ENCODE measurements around the gene ITGB1BP1.

The ITGB1BP1 gene

DNA sequence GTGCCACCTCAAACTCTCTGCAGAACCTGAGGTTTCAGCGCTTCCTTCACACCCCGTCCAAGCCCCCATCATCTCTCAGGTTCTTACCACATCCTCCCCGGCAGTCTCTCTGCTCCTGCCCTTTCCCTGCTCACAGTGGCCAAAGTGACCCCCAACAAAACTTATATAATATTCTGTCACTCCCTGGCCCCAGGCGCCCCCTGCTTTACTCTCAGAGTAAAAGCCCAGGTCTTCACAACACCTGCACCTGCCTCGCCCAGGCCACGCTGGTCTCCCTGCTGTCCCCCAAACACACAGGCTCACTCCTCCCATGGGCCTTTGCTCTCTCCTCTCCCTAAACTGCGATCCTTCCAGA lies 6.4 kb downstream of the ITGB1BP1 start:
- Mint-ChIP-seq H3K4me3 (no peak overlapping the region), H3K36me3 (peaks cover 21% of the 10 kb centered on the region), H3K9me3 (no peaks in the 10 kb centered on the region), H3K27me3 (no peaks in the 10 kb centered on the region), H3K4me1 (peaks cover 18% of the 10 kb centered on the region), H3K27ac (no peak overlapping the region)
- no peak for DNase-seq (ENCODE audit: low spot score in 2 of 2)
- ATAC-seq (ENCODE audit: low read depth): no peak

DNA sequence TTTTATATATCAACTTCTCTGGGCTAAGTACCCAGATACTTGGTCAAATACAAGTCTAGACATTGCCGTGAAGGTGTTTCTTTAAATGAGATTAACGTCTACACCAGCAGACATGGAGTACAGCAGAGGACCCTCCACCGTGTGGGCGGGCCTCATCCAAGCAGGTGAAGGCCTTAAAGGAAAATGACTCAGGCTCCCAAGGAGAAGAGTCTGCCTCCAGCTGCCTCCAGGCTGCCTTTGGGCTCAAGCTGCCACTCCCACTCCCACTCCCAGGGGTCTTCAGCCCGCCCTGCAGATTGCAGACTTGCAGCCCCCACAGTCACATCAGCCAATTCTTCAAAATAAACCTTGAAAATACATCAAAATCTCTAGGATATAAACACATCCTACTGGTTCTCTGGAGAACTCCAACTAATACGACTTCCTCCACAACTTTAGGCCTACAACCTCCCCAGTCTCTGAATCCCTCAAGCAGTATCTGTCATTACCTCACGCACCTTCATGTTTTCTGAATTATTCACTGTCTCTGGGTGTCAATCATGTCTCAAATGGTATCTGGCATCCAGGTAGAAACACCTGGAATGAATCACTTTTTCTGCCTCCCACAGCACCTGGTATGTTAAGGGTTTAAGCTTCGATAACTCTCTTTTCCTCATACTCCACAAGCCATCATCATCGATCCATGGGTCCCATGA lies 6.9 kb downstream of the ITGB1BP1 start:
- H3K4me3 Mint-ChIP-seq: no peak overlapping the region
- H3K27me3 Mint-ChIP-seq: no peaks in the 10 kb centered on the region
- peaks cover 22% of the 10 kb centered on the region for H3K36me3 Mint-ChIP-seq
- DNase-seq (ENCODE audit: low spot score in 2 of 2) (no peak), ATAC-seq (ENCODE audit: low read depth) (no peak)
- no peak overlapping the region for H3K27ac Mint-ChIP-seq
- H3K9me3 Mint-ChIP-seq: no peaks in the 10 kb centered on the region
- peaks cover 14% of the 10 kb centered on the region for H3K4me1 Mint-ChIP-seq

DNA sequence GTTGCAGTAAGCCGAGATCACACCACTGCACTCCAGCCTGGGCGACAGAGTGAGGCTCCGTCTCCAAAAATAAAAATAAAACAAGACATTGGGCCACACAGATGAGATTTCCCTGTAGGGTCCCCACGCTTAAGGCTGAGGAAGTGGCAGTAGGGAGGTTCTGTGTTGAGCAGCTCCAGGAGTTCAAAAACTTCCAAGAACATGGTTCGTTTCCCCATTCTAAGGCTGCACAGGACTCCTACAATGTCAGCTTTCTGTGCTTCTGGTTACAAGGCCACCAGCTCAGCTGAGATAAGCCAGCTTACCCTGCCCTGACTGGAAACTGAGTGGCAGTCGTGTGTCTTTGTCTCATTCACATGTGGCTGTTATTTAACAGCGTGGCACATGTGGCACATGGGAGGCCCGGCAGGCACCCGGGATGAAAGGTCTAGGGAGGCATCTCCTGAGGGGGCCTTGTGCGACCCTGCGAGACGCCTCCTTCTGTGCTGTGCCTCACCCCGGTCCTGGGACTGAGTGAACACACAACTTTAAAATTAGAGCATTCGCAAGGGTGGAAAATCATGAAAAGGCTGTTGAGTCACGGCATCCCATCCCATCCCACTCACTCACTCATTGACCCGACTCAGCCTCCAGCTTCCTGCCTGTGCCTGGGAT lies 7.7 kb downstream of the ITGB1BP1 start:
- no peak for DNase-seq (ENCODE audit: low spot score in 2 of 2)
- no peak for ATAC-seq (ENCODE audit: low read depth)
- Mint-ChIP-seq H3K27ac (no peak overlapping the region), H3K27me3 (no peaks in the 10 kb centered on the region), H3K9me3 (no peaks in the 10 kb centered on the region), H3K36me3 (peaks cover 25% of the 10 kb centered on the region), H3K4me3 (no peak overlapping the region), H3K4me1 (peaks cover 12% of the 10 kb centered on the region)

DNA sequence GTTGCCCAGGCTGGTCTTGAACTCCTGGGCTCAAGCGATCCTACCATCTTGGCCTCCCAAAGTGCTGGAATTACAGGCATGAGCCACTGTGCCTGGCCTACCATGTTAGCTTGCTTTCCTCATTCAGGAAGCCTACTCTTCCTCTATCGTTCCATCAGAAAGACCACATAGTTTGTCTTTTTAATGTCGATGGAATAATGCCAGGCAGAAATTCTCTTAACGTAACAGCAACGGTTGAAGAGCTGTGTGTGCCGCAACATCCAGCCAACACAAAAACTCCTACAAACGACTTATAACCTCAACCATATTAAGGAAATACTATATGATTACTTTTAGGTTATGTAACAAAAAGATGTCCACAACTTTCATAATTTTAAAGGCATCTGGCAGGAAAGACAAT lies 10.5 kb downstream of the ITGB1BP1 start:
- DNase-seq (ENCODE audit: low spot score in 2 of 2) (no peak), ATAC-seq (ENCODE audit: low read depth) (no peak)
- no peak overlapping the region for H3K4me3 Mint-ChIP-seq
- H3K36me3 Mint-ChIP-seq: peaks cover 26% of the 10 kb centered on the region
- peak overlapping the region; percentile 31 for H3K27ac Mint-ChIP-seq
- peaks cover 5% of the 10 kb centered on the region for H3K4me1 Mint-ChIP-seq
- H3K9me3 Mint-ChIP-seq: no peaks in the 10 kb centered on the region
- no peaks in the 10 kb centered on the region for H3K27me3 Mint-ChIP-seq

DNA sequence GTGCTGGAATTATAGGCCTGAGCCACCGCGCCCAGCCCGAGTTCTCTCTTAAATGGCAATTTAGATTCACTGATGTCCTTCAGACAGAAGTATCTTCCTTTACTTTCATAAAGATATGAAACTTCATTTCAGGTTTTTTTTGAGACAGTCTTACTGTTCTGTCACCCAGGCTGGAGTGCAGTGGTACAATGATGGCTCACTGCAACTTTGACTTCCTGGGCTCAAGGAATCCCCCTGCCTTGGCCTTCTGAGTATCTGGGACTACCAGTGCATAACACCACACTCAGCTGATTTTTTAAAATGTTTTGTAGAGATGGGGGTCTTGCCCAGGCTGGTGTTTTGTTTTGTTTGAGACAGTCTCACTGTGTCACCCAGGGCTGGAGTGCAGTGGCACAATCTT lies 13.2 kb downstream of the ITGB1BP1 start:
- H3K27me3 Mint-ChIP-seq: no peaks in the 10 kb centered on the region
- peak overlapping the region; percentile 63 for H3K27ac Mint-ChIP-seq
- peak overlapping the region; percentile 39 for H3K4me3 Mint-ChIP-seq
- H3K9me3 Mint-ChIP-seq: no peaks in the 10 kb centered on the region
- ATAC-seq (ENCODE audit: low read depth) (peak; percentile 99), DNase-seq (ENCODE audit: low spot score in 2 of 2) (peak in 1 of 2 donors; percentile 15)
- H3K36me3 Mint-ChIP-seq: peaks cover 26% of the 10 kb centered on the region
- H3K4me1 Mint-ChIP-seq: no peaks in the 10 kb centered on the region

DNA sequence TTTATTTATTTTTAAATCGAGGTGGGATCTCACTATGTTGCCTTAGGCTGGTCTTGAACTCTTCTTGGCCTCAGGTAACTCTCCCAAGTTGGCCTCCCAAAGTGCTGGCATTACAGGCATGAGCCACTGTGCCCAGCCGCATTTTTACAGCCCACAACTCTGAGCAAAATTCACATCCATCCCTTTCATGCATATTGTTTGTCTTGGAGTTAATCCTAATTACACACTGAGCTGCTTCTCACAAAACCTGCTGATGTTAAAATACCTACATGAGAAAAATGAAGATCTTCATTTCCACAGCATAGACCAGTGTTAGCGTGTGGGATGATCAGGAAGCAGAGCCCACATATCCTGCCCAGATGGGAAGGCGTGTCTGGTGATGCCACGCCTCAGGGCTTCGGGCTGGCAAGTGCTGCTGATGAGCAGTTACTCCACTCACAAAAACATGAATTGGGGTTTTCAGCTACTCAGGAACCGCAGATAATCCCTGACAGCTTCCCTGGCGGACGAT lies 14.6 kb downstream of the ITGB1BP1 start:
- no peak for DNase-seq (ENCODE audit: low spot score in 2 of 2)
- ATAC-seq (ENCODE audit: low read depth): no peak
- no peaks in the 10 kb centered on the region for H3K27me3 Mint-ChIP-seq
- H3K27ac Mint-ChIP-seq: no peak overlapping the region
- H3K9me3 Mint-ChIP-seq: no peaks in the 10 kb centered on the region
- H3K36me3 Mint-ChIP-seq: peaks cover 26% of the 10 kb centered on the region
- no peaks in the 10 kb centered on the region for H3K4me1 Mint-ChIP-seq
- no peak overlapping the region for H3K4me3 Mint-ChIP-seq

DNA sequence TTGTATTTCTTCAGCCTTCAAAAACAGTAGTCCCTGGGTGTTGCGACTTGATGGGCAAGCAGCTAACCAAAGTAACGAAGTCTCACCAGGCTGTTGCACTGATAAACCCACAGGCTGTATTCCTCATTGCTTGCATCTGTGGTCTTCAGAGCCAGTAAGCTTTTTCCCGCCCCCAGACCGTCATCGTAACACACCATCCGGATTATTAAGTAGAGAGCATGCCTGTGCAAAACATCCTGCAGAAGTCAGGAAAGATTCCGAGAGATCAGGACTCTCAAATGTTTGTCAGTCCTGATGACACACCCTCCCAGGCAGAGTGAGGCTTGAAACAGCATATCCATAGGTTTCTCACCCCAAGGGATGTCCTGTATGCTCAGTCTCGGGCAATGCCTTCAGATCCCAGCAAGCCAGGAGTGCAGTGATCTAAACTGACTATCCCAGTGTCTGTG lies 15.9 kb downstream of the ITGB1BP1 start:
- peaks cover 2% of the 10 kb centered on the region for H3K4me1 Mint-ChIP-seq
- no peaks in the 10 kb centered on the region for H3K9me3 Mint-ChIP-seq
- DNase-seq (ENCODE audit: low spot score in 2 of 2): no peak
- no peaks in the 10 kb centered on the region for H3K27me3 Mint-ChIP-seq
- ATAC-seq (ENCODE audit: low read depth): no peak
- no peak overlapping the region for H3K4me3 Mint-ChIP-seq
- H3K36me3 Mint-ChIP-seq: peaks cover 26% of the 10 kb centered on the region
- no peak overlapping the region for H3K27ac Mint-ChIP-seq

DNA sequence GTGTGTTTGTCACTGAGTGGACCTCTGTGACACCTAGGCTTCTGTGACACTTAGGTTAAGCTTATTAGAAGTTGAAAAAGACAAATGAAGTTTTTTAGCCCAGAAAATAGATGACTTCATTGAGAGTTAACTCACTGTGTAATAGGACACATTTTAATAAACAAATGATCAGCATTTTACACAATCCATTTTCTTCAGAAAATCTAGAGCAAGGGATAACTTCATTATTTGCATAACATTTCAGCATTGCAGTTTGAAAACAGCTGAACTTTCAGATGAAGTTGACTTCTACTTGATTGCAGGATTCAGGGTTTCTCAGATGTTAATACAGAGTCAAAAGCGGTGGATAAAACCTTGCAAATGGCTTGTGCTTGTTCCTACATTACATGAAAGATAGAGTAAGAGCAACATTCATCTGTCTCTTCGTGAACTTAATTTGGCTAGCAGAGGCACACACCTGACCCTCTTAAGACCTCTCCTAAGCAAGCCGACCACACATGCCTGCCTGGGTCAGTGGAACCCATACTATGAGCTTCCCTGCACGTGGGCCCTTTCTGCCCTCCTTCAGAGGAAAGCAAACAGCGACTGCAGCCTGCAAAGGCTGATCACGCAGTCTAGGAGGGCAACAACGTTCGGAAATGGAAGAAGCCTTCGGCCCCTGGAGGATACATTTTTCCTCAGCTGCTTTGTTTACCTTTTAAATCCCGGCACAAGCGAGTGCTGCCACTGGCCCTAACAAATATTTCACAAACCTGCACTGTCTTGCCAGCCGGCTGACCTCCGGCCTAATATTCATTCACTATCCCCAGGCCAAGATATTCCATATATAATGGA lies 16.6 kb downstream of the ITGB1BP1 start:
- Mint-ChIP-seq H3K4me1 (peaks cover 2% of the 10 kb centered on the region), H3K36me3 (peaks cover 20% of the 10 kb centered on the region), H3K27me3 (no peaks in the 10 kb centered on the region), H3K9me3 (no peaks in the 10 kb centered on the region), H3K27ac (no peak overlapping the region), H3K4me3 (no peak overlapping the region)
- ATAC-seq (ENCODE audit: low read depth) (no peak), DNase-seq (ENCODE audit: low spot score in 2 of 2) (no peak)

DNA sequence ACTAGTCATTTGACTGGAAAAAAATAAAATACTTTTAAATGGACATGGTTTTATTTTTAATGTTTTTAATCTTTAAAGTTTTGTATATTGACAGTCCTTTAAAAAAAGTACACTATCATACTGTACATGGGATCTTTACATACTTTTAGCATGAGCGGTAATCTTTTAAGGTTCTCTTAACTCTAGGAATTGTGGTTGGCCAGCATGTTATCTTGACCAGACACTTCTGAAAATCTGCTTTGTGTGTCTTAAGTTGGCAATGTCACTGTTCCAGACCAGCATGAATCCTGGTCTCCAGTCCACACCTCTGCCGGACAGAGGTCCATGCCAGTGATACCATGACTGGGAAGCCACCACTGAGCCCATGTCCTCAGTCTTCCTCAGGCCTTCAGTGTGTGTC lies 17.7 kb downstream of the ITGB1BP1 start:
- Mint-ChIP-seq H3K4me3 (no peak overlapping the region), H3K27ac (no peak overlapping the region), H3K9me3 (no peaks in the 10 kb centered on the region), H3K4me1 (peaks cover 8% of the 10 kb centered on the region), H3K27me3 (peaks cover 4% of the 10 kb centered on the region), H3K36me3 (peaks cover 17% of the 10 kb centered on the region)
- ATAC-seq (ENCODE audit: low read depth): no peak
- no peak for DNase-seq (ENCODE audit: low spot score in 2 of 2)

DNA sequence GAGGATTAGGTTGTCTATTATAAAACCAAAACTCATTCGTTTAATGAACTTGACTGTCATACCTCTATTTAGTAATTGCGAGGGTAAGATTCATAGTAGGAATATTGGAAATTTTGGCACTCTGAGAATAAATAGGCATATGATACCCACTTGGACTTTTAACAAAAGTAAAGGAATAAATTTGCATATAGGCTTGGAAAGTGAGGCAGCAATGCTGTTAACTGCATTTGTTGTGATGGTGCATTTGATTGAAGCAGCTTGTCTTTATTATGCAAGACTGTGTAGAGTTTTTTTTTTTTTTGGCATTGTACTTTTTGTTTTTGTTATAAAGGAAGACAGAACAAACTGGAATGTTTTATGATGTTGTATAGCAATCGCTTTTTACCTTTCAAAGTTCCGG lies 18.9 kb downstream of the ITGB1BP1 start:
- peaks cover 12% of the 10 kb centered on the region for H3K4me1 Mint-ChIP-seq
- no peak for DNase-seq (ENCODE audit: low spot score in 2 of 2)
- H3K9me3 Mint-ChIP-seq: no peaks in the 10 kb centered on the region
- ATAC-seq (ENCODE audit: low read depth): no peak
- no peak overlapping the region for H3K4me3 Mint-ChIP-seq
- no peak overlapping the region for H3K27ac Mint-ChIP-seq
- peaks cover 7% of the 10 kb centered on the region for H3K27me3 Mint-ChIP-seq
- H3K36me3 Mint-ChIP-seq: peaks cover 14% of the 10 kb centered on the region

DNA sequence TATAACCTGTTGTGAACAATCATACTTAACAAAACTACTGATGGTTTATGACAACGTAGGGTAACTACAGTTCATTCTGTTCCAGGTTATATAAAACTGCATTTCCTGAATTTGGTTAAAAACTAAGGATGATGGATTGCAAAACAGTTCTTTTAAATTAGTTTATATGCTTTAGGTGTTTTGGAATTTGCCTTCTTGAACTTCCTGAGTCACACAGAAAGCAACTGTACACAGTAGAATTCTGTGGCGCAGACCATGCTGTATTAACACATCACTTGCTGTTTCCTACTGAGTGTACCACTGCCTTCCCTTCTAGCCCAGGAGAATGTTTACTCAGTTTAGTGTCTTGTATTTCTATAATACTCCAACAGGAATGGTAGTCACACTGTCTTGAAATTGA lies 19.4 kb downstream of the ITGB1BP1 start:
- Mint-ChIP-seq H3K27me3 (peaks cover 9% of the 10 kb centered on the region), H3K36me3 (peaks cover 11% of the 10 kb centered on the region), H3K27ac (no peak overlapping the region), H3K4me3 (no peak overlapping the region), H3K9me3 (no peaks in the 10 kb centered on the region), H3K4me1 (peaks cover 12% of the 10 kb centered on the region)
- no peak for DNase-seq (ENCODE audit: low spot score in 2 of 2)
- no peak for ATAC-seq (ENCODE audit: low read depth)

DNA sequence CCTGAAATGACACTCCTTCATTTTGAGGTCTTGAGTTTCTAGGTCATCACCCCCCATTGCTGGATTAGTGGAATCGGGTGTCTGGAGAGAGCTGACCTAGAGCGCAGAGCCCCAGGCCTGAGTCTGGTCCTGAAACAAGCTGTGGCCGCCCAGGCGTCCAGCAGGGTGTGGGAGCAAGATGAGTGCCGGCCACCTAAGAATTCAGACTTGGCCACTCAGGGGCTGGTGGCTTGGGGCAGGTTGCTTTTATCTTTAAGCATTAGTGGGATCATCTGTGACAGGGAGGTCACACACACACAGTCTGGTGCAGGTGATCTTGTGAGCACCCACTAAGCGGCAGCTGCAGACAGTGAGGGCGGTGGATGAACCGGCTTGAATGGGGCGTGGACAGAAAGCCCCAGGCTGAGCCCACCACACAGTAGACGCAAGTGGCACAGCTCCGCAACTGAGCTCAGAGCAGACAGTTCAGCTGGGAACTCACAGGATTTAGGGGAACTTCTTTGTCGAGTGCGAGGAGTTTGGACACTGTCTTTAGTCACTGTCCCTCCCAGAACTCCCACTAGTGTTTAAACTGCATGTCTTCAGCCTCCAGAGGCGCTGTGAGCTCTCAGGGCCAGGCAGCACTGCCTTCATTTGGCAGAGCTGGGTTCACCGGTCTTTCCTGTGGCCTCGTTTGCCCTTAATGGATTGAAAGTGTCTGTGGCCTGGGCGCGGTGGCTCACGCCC lies 21.5 kb downstream of the ITGB1BP1 start:
- H3K36me3 Mint-ChIP-seq: peaks cover 5% of the 10 kb centered on the region
- peaks cover 9% of the 10 kb centered on the region for H3K27me3 Mint-ChIP-seq
- DNase-seq (ENCODE audit: low spot score in 2 of 2) (no peak), ATAC-seq (ENCODE audit: low read depth) (no peak)
- no peak overlapping the region for H3K27ac Mint-ChIP-seq
- peaks cover 12% of the 10 kb centered on the region for H3K4me1 Mint-ChIP-seq
- no peak overlapping the region for H3K4me3 Mint-ChIP-seq
- H3K9me3 Mint-ChIP-seq: no peaks in the 10 kb centered on the region

DNA sequence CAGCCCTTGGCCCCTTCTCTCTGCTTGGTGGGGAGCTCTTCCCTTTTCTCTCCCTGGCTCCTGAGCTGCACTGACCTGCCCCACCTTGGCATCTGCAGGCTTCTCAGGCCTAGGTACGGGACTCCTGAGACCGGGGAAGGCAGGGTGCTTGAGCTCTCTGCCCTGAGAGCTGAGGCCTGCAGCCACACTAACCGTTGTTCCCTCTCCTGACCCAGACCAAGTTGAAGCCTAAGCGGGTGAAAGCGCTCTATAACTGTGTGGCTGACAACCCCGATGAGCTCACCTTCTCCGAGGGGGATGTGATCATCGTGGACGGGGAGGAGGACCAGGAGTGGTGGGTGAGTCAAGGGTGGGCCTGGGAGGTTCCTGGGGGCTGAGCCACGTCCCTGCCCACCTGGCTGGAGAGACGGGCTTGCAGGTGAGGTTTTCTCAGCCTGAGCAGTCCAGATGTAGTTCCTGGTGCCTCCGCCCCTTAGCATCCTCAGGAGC lies 22.2 kb downstream of the ITGB1BP1 start:
- H3K9me3 Mint-ChIP-seq: no peaks in the 10 kb centered on the region
- peaks cover 12% of the 10 kb centered on the region for H3K4me1 Mint-ChIP-seq
- H3K4me3 Mint-ChIP-seq: no peak overlapping the region
- ATAC-seq (ENCODE audit: low read depth) (no peak), DNase-seq (ENCODE audit: low spot score in 2 of 2) (no peak)
- H3K36me3 Mint-ChIP-seq: peaks cover 4% of the 10 kb centered on the region
- no peak overlapping the region for H3K27ac Mint-ChIP-seq
- H3K27me3 Mint-ChIP-seq: peaks cover 9% of the 10 kb centered on the region

All from memory B cell (primary cell).